GM19351 (cell line): ENCODE data around the gene IL34.

Source experiments
- ATAC-seq: cut with Tn5 transposase; IDR thresholded peaks from one replicate; pipeline ENCODE4 v1.9.1; 2021; ENCODE audit warnings: mild to moderate bottlenecking, moderate library complexity; ENCODE audit not compliant: unreplicated experiment

IL34 gene

DNA sequence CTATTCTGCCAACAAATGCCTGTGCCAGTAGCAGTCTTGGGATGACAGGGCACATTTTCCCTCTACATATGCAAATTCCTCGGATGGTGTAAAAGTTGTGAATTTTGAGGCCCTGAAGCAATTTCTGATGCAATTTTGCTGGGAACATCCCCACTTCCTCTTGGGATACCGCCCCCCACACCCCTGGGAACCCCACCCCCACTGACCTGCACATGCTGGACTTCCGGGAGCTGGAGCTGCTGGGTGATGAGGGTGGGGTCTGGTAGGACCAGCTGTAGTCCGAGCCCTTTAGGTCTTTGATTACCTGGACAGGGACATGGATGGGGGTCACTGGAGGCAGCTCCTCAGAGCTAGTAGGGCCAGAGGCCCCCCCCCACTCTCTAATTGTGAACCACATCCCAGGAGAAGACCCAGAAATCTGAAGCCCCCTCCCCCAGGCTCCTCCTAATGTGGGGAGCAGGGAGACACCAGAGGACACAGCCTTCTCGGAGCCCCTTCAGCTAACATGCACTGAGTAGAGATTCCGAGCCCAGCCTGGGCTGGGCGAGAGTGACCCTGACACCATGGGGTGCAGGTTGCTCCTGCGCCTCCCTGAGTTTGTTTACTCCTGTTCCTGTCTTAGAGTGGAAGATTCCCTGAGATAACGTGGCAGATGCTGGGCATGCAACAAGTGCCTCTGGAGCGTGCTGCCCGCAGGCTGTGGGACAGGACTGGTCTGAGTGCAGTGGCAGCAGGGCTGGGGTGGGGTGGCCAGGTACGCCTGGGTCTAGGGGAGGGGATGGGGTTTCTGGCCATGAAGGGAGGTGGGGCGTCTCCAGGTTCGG lies 30.5 kb downstream of the IL34 start:
- no peak for ATAC-seq

DNA sequence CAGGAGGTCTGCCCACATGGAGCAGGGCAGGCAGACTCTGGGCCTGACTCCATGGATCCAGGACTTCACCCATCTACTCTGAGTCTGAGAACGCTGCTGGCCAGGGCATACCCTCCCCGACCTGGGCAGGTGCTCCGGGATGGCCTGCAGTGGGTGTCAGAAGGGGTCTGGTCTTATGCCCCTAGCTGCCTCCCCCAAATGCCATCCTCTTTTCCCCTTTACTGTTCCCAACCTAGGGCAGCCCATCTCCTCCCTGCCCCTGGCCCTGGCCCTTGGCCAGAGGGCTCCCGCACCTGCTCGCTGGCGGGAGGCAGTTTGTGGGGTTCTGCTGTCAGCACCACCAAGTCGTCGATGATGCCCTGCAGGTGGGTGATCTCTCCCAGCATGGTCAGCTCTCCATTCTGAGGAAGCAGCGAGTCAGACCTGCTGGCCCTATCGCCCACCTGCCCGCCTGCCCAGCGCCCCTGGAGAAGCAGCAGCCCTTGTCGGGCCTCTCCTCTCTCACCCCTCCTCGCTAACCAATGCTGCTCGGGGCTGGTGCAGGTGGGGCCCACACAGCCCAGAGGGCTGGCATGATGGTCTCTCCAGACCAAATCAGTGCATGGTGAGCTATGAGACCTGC lies 31.3 kb downstream of the IL34 start:
- no peak for ATAC-seq

DNA sequence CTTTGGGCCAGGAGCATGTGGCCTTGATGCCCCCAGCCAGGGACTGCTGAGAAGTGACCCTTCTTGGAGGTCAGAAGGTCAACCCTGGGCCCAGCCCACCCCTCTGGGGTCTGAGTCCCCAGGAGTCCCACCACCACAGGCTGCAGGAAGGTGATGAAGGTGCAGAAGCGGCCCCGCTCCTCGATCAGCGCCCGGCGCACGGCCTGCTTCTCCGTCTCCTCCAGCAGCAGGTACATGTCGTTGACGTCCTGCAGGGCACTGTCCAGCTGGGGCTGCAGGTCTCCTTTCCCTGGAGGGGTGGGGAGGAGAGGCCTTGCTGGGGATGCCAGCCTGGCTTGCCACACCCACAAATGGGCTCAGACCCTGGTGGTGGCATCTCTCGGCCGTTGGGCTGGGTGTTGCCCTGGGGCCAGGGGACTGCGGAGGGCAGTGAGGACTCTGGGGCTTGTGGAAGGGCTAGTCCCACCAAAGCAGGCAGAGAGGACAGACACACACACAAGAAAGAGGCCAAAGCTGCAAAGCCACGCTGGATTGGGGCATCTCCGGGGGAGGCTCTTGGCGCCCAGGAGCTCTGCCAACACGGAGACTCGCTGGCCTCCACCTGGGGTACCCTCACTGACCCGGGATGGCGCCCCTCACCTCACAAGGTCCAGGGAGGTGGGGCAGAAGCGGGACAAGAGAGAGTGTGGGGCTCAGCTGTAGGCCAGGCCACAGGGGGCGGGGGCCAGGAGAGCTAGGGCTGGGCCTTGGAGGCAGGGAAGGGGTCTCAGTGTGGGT lies 31.9 kb downstream of the IL34 start:
- ATAC-seq: no peak

DNA sequence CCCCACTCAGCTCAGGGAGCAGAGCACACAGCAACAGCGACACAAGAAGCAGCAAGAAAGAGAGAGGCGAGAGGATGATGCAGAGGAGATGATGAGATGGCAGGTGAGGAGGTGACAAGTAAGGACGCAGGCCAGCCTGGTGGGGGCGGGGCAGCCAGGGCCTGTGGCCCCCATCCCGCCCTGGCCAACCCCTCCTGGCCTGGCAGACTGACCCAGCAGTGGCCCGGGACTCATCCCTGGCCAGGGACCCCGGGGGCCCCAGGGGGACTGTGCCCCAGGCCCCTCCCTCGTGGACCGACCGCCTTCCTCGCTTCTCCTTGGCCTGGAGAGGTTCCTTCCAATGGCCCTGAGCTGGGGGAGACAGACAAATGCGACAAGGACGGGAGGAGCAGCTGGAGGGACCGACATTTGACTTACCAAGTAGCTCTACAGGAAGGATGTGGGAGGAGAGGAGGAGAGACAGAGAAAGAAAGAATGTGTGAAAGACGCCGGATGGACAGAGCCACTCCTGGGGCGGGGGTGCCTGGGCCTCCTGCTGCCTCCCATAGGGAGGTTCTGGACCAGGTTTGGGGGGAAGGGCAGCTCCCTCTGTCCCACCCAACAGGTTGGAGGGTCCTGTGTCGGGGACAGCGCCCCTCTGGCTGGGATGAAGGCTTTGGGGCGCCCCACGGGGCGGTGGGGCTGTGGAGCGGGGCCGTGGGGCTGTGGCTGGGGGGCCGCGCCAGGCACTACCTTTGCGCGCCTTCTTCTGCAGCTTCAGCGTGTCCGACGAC lies 32.7 kb downstream of the IL34 start:
- no peak for ATAC-seq

DNA sequence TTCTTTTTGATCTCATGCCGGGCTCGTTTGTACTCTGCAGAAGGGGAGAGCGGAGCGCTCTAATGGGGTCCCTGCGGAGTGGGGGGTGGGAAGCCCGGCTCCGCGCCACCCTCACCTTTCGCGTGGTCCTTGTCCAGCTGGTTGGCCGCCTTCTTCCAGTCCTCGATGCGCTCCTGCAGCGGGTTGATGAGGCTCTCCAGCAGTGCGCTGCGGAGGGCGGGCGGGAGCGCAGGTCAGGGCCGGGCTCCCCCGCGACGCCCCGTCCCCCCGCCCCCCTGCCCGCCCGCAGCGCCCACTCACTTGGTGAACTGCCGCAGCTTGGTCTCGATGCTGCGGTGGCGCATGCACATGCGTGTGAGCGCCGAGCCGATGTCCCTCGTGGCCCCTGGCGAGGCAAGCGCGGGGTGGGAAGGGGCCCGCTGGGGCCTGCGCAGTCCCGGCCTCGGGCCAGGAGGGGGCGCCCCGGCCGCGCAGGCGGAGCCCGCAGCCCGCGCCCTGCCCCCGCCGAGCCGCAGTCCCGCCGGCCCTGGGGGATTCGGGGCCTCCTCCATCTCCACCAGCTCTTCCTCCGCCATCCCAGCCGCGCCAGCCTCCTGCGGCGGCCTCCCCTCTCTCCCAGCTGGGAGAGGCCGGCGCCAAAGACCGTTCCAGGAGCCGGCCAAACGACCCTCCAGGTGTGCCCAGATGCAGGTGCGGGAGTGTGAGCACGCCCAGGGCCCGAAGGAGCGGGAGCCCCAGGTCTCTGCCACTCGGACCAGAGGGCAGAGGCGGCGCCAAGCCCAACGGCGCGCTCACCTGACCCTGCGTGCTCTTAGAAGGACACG lies 33.5 kb downstream of the IL34 start:
- ATAC-seq: no peak

DNA sequence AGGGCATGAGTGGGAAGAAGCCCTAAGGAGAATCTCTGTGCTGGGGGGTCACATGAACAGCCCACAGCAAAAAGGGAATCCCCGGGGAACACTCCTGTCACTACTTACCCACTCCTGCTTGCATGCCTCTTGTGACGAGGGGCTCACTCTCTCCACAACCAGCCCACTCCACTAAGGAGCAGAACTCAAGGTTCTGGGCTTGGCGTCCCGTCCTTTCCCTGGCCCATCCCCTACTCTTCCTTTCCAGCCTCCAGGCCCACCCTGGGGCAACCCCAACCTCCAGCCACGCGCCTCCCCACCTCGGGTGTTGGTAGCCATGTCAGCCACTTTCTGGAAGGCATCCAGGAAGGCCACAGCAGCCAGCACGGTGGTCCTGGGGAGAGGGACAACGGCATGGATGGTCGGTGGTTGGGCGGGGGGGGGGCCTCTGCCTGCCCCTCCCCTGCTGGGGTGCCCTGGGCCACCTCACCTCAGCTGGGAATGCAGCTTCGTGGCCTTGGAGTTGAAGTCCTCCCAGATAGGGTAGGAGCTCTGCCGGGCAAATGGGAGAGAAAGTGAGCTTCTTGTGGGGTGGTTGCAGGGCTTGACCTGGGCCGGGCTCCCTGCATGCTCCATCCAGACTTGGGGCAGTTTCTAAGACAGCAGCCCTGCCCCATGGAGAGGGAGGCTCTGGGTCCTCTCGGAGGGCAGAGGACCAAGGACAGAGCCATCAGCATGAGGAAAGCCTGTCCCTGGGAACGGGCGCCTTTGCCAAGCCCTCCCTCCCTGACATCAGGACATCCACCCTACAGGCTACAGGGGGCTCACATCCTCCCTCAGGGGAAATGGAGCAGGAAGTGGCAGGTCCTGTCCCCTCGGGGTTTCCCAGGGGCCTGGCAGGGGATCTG lies 34.4 kb downstream of the IL34 start:
- no peak for ATAC-seq

DNA sequence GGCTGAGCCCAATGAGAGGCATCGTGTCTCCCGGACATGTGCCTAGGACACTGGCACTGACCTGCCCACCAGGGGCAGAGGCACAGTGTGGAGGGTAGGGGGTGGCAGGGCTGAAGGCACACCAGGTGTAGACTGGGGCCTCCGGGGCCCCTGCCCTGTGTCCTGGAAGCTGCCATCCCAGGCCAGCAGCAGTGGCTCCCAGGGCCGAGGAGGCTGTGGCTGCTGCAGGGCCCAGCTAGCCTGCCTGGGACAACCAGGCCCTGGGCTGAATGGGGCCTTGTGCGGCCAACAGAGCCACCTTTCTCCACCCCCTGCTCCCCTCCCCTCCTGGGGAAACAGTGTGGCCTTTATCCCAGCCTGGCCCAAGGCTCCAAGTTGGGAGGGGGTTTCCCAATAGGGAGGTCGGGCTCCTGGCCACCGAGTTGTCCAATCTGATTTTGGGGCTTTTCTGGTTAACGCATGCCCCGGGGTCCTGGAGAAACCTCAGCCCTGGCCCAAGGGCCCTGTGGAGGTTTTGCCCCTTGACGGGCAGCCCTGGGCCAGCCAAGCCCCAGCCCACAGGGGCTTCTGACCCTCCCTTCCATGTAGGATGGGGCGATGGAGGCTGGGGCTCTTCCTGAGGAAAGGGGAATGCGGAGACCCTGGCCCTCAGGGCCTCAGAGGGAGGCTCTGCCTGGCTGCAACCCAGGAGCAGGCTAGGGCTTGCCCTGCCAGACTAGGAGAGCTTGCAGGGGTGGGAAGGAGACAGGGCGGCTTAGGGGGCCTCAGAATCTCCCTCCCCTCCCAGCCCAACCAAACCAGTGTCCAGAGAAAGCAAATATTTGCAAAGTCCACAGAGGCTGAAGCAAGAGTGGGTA lies 35.3 kb downstream of the IL34 start:
- ATAC-seq: no peak

DNA sequence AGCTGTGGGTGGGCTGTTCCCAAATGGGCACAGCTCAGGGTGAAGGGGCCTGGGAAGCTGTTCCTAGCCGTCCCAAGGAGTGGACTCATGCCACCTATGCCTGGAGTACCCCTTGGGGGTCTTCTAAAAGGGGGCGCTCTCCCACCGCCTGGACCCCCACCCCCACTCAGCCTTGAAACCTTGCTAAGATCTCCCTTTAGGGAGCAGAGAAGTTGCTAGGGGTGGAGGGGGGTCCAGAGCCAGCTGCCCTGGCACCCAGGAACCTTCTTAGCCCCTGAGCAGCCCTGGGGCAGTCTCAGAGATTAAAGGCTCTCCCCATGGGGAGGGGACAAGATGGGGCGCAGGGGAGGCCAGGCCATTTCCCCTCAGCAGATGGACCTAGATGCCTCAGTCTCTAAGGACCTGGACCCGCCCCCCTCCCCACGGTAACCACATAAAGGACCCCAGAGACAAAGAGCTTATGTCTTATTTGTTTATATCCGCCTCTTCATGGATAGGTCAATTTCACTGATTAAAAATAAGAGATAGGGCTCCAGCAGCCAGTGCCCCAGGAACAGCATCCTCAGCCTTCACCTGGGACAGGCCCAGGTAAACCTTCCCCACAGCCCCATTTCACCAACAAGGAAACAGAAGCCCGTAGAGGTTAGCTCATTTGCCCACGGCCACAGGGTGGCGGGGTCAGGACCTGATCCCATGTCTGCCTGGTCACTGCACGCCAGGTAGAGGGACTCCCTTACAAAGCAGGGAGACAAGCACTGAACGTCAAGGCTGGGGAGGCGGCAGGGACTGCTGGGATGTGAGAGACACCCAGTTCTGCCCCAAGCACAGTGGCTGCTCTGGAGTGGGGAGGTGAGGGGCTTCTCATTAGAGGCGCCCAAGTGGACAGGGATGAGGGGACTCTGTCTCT lies 36.1 kb downstream of the IL34 start:
- no peak for ATAC-seq

DNA sequence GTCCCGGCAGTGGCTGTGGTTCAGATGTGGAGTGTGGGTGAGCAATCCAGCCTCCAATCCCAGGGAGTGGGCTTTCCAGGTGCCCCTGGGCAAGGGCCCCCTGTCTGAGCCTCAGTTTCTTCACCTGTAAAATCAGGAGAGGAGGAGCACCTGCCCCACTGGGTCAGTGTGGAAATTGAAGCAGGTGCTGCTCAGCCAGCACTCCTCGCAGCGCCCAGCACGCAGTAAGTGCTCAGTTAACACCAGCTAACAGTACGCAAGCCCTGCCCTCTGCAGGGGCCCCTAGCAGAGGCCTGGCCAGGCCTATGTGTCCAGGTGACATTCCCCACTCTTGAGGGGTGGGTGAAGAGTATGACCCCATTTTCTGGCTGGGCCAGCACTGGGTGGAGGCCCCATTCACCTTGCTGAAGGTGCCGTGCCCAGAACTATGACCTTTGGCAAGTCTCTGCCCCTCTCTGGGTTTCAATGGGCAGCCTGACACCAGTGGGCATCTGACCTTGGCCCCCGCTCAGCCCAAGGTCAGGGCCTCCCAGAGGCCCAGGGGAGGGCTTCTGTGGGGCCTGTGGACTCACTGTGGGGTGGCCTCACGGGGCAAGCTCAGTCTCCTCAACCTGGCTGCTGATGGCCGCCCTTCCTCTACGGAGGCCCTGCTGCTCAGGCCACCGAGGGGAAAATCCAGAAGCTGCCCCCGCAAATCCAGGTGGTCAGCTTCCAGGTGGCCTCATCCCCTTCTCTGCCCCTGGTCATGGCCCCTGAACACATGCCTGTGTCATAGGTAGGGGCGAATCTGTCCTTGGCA lies 37.0 kb downstream of the IL34 start:
- ATAC-seq: no peak

DNA sequence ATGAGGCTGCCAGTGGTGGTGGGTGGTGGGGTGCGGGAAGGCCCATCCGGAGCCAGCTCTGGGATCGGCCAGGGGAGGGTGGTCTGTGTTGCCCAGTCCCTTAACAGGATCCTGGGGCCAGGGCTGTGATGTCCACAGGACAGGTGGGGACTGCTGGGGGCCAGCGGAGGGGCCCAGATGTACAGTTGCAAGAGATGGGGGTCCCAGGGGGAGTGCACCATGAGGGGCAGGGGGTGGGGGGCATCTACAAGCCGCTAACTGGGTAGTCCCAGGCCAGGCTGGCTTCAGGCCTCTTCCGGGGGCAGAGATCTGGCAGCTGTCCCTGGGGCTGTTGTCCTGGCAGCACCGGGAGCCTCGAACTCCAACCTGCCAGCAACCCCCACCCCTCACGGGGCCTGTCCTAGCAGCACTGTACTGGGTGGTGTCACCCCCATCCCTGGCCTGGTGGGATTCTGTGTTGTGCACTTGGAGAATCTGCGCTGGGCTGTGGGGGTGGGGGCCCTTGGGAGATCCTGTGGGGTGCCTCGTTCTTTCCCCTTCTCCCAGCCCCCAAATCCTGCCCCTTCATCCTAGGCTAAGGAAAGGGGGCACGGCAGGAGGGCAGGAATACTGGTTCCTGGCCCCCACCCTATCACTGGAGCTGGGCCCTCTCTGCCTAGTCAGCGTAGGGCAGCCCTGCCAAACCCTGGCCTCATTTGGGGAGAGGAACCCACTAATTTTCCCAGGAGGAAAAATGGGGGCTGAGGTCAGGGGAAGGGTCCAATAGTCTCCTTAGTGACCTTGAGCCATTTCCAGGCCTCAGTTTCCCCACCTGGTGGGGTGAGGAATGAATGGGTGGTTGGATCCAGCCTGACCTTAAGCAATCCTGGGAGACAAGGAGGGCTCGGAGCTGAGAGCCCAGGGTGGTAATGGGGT lies 38.0 kb downstream of the IL34 start:
- no peak for ATAC-seq

DNA sequence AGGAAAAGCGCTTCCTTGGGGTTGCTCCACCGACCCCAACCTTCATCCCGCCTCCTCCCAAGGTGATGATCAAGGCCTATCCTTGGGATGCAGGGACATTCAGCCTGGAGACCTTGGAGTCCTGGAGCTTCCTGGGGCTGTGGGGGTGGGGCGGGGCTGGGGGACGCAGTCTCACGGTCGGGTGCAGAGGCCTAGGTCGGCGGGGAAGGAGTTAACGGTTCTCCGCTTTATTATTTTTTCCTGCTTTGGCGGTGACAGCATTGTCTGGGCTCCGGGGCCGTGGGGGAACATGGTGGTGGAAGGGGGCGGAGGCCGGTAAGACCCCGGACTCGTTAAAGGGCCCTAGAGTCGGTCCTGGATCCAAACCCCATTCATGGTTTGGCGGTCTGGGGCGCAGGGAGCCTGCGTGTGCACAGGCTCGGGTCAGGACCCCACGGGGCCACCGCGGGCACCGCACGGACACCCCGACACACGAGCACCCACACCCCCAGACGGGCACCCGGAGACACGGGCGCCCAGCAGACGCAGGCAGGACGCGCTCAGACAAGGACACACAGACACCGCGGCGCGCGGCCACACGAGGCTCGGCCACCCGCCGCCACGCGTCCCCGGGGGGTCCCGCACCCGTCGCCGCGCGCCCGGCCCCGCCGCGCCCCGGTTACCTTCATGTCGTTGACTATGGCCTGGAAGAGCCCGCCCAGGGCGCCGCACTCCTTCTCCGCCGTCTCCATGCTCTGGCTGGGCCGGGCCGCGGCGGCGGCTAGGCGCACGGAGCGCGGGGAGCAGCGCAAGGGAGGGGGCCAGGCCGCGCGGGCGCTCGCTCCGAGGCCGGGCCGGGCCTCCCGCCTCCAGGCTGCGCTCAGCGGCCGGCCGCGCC lies 38.9 kb downstream of the IL34 start:
- ATAC-seq: no peak

DNA sequence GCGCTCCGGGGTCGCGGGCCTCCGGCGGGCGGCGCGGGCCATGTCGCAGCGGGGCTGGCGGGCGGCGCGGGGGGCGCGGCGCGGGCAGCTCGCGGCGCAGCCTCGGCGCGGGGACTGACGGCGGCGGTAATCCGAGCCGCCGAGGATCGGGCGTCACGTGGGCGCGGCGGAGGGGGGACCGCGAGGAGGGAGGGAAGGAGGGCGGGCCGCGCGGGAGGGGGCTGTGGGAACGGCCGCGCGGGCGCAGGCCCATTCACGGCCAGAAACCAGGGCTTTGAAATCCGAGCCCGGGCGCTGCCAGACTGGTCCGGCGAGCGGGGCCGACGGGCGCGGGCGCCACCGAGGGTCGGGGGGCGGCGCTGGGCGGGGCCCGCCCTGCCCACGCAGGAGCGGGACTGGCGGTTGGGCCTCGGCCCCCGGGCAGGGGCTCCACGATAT lies 39.6 kb downstream of the IL34 start, which contains the start of gene MTSS2:
Gene MTSS2, minus strand, starts transcription at position 116 of the 438 bp plus-strand sequence. CDS start 262 bp downstream, outside the sequence.
- no peak for ATAC-seq

DNA sequence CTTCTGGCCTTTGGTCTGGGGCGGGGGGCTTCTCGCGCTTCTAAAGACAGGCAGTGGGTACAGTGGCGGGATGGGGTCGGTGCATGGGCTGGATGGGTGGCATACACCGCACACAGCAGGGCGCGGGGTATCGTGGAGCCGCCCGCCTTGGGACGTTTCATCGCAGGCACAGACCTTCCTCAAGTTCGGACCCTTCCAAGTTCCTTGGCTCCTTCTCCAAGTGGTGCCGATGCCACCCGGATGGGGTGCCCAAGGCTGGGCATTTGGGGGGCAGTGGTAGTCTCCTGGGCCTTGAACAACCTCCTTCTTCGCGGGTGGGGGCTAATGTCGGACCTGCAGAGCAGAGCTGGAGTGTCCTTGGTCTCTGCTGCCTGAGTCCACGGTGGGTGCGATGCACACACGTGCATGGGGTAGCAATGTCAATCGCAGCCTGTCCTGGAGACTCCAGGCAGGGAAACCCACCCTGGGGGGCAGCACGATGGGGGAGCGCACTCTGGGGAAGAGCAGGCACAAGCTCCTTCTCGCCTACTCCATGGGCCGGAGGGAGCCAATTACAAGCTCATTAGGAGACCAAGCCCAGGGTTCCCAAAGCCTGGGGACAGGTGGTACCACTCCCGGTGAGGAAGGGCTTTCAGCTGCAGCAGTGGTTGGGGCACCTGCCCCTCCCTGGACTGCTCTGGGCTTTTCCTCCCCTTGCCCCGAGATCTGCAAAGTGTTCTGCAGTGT lies 40.2 kb downstream of the IL34 start:
- no peak for ATAC-seq

DNA sequence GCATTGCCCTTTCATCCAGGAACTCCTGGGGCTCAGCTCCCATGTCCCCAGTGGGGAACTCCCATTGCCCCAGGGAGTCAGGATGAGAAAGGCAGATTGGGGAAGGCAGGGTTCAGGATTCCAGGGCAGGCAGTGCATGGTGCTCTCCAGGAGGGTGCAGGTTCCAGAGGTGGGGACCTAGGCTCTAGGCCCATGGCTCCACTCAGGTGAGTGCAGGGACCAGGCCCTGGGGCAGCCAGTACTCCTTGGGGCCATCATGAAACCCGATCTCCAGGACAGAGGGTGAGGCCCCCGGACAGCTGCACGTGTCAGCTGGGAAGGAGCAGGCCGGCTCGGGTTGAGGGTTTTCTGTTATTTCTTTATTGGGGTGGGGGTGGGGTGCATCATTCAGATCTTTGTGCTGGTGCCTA lies 40.7 kb downstream of the IL34 start:
- ATAC-seq: no peak
